HepG2 (cell line): ENCODE data around the gene DAPK3. TPM values are rescaled to one million over a fixed set of nuclear protein-coding genes. Genes with fewer than 3 reads are reported as not detected.

Source experiments
- ATM ChIP-seq: fragments of 450-650 bp; IDR thresholded peaks from 2 replicates; pipeline ENCODE4 v1.7.1; 2017; ENCODE audit warnings: mild to moderate bottlenecking, borderline replicate concordance
- DRAP1 ChIP-seq: IDR thresholded peaks from 2 replicates; pipeline ENCODE4 v1.6.1; 2016; ENCODE audit warnings: missing genetic modification reagents, missing compliant biosample characterization
- HHEX ChIP-seq: IDR thresholded peaks from 2 replicates; pipeline ENCODE4 v1.6.1; 2016; ENCODE audit warnings: control low read depth
- HNF1B ChIP-seq: sonication (generic); formaldehyde crosslinking; IDR thresholded peaks from 2 replicates; pipeline ENCODE4 v1.5.1; 2020; ENCODE audit warnings: mild to moderate bottlenecking, moderate library complexity, missing genetic modification reagents
- SOX5 ChIP-seq: IDR thresholded peaks from 2 replicates; pipeline ENCODE4 v1.6.1; 2016; ENCODE audit warnings: borderline replicate concordance
- TBL1XR1 ChIP-seq: fragments of 150-350 bp; IDR thresholded peaks from 2 replicates; pipeline ENCODE4 v1.6.1; 2014; ENCODE audit warnings: borderline replicate concordance, low read length; ENCODE audit not compliant: partially characterized antibody
- TERF1 ChIP-seq: sonication (generic); formaldehyde crosslinking; IDR thresholded peaks from 2 replicates; pipeline ENCODE4 v1.8.0; 2022; ENCODE audit warnings: mild to moderate bottlenecking, missing genetic modification reagents, moderate library complexity
- TOPORS ChIP-seq: sonication (generic); formaldehyde crosslinking; IDR thresholded peaks from 2 replicates; pipeline ENCODE4 v1.8.0; 2023; ENCODE audit warnings: mild to moderate bottlenecking, missing genetic modification reagents
- YEATS2 ChIP-seq: sonication (generic); formaldehyde crosslinking; IDR thresholded peaks from 2 replicates; pipeline ENCODE4 v1.4.0; 2020; ENCODE audit warnings: missing genetic modification reagents, borderline replicate concordance
- ZMAT3 ChIP-seq: sonication (generic); formaldehyde crosslinking; conservative IDR thresholded peaks from 2 replicates; pipeline ENCODE4 v1.7.0; 2021; ENCODE audit warnings: missing genetic modification reagents
- ZNF10 ChIP-seq: sonication (generic); formaldehyde crosslinking; IDR thresholded peaks from 2 replicates; pipeline ENCODE4 v1.4.0; 2020; ENCODE audit warnings: mild to moderate bottlenecking, low read depth, missing genetic modification reagents, borderline replicate concordance
- ZNF234 ChIP-seq: sonication (generic); formaldehyde crosslinking; conservative IDR thresholded peaks from 2 replicates; pipeline ENCODE4 v1.5.1; 2020; ENCODE audit warnings: mild to moderate bottlenecking, missing genetic modification reagents
- ZNF317 ChIP-seq: sonication (generic); formaldehyde crosslinking; IDR thresholded peaks from 2 replicates; pipeline ENCODE4 v1.5.0; 2020; ENCODE audit warnings: mild to moderate bottlenecking, missing genetic modification reagents
- ZNF383 ChIP-seq: sonication (generic); formaldehyde crosslinking; IDR thresholded peaks from 2 replicates; pipeline ENCODE4 v1.4.0; 2020; ENCODE audit warnings: missing genetic modification reagents, mild to moderate bottlenecking, borderline replicate concordance
- ZNF75D ChIP-seq: sonication (generic); formaldehyde crosslinking; IDR thresholded peaks from 2 replicates; pipeline ENCODE4 v1.8.1; 2023; ENCODE audit warnings: missing genetic modification reagents, mild to moderate bottlenecking, borderline replicate concordance
- ZNF839 ChIP-seq: sonication (generic); formaldehyde crosslinking; IDR thresholded peaks from 2 replicates; pipeline ENCODE4 v1.4.0; 2020; ENCODE audit warnings: missing genetic modification reagents, mild to moderate bottlenecking, borderline replicate concordance
- polyA plus RNA-seq, 8 experiments: library from polyadenylated mRNA; depleted of rRNA in 3 of 8; stranded (reverse) in 7 of 8; unstranded in 1 of 8; fragments of >200 nt; fragmentation: Illumina TruSeq in 4 of 8; extraction: Trizol in 4 of 8; gene quantifications; 2 replicates each; pipeline versions ENCODE4 v1.2.1 to v1.2.3, GENCODE V29; 2011 to 2016; ENCODE audit warnings: low read depth in 4 of 8, missing spikeins in 1 of 8, mixed read lengths in 1 of 8; ENCODE audit not compliant: insufficient read depth in 1 of 8
- total RNA-seq, 5 experiments: library from RNA; depleted of rRNA; stranded (reverse); fragments of >200 nt; fragmentation: Illumina TruSeq; extraction: Trizol; gene quantifications; 2 replicates each; pipeline ENCODE4 v1.2.3, GENCODE V29; 2016; ENCODE audit warnings: low read depth in 1 of 5
- TF ChIP-seq, protein P1 (sequence below): sonication (generic); formaldehyde crosslinking; IDR thresholded peaks from 2 replicates; pipeline ENCODE4 v1.8.0; 2022; ENCODE audit warnings: missing genetic modification reagents, mild to moderate bottlenecking, inconsistent platforms, borderline replicate concordance
- TF ChIP-seq, protein P2 (sequence below), 2 experiments: sonication (generic) in 1 of 2; formaldehyde crosslinking in 1 of 2; IDR thresholded peaks; 2 replicates each; pipeline versions ENCODE4 v1.6.1 to v1.9.0; 2014 to 2022; ENCODE audit warnings: antibody characterized with exemption in 1 of 2, borderline replicate concordance in 1 of 2, inconsistent platforms in 1 of 2, low read depth in 1 of 2, missing genetic modification reagents in 1 of 2

Gene DAPK3
- total and polyA plus RNA-seq, 2 of the 13 experiments (the other 11 are each of a cell fraction or from before 2014, with no cell fraction given) = 30.5 to 37.3 TPM

- TF ChIP-seq HNF1B (CRISPR knock-in tag) (no peak; the same call in none of the 2 replicates), SOX5 (CRISPR knock-in tag) (peak; percentile 41; the same call in 1 of the 2 replicates), TOPORS (peak; percentile 94), YEATS2 (CRISPR knock-in tag) (peak; percentile 100), ZMAT3 (peak; percentile 96), DRAP1 (CRISPR knock-in tag) (peak; percentile 93), ZNF317 (CRISPR knock-in tag) (no peak), TBL1XR1 (peak; percentile 72), ATM (no peak), ZNF234 (CRISPR knock-in tag) (no peak), TERF1 (CRISPR knock-in tag) (no peak), ZNF10 (CRISPR knock-in tag) (no peak), ZNF75D (CRISPR knock-in tag) (no peak), HHEX (no peak), ZNF383 (CRISPR knock-in tag) (no peak), ZNF839 (peak; percentile 86; the same call in 1 of the 2 replicates)
- TF ChIP-seq, protein P1, sequence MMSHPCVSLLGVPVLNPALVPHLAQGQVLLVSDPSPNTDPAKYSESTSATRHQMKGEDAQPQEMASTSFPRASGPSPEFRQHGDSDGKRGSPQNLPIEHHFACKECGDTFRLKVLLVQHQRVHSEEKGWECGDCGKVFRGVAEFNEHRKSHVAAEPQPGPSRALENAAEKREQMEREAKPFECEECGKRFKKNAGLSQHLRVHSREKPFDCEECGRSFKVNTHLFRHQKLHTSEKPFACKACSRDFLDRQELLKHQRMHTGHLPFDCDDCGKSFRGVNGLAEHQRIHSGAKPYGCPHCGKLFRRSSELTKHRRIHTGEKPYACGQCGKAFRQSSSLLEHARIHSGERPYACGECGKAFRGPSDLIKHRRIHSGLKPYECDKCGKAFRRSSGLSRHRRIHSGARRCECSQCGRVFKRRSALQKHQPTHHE (CRISPR knock-in tag) = peak; percentile 77; the same call in 1 of the 2 replicates
- TF ChIP-seq, protein P2, sequence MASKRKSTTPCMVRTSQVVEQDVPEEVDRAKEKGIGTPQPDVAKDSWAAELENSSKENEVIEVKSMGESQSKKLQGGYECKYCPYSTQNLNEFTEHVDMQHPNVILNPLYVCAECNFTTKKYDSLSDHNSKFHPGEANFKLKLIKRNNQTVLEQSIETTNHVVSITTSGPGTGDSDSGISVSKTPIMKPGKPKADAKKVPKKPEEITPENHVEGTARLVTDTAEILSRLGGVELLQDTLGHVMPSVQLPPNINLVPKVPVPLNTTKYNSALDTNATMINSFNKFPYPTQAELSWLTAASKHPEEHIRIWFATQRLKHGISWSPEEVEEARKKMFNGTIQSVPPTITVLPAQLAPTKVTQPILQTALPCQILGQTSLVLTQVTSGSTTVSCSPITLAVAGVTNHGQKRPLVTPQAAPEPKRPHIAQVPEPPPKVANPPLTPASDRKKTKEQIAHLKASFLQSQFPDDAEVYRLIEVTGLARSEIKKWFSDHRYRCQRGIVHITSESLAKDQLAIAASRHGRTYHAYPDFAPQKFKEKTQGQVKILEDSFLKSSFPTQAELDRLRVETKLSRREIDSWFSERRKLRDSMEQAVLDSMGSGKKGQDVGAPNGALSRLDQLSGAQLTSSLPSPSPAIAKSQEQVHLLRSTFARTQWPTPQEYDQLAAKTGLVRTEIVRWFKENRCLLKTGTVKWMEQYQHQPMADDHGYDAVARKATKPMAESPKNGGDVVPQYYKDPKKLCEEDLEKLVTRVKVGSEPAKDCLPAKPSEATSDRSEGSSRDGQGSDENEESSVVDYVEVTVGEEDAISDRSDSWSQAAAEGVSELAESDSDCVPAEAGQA (IDR thresholded peaks at IDR 0.05; ENCODE audit: low read depth) = peak; percentile 75
- TF ChIP-seq, protein P2 (CRISPR knock-in tag; IDR thresholded peaks at IDR 0.05; ENCODE audit: borderline replicate concordance) = peak; percentile 80; the same call in 1 of the 2 replicates
Observed at GRCh38 chr19:3984908-3985642, 14.2 kb upstream of the DAPK3 start, which contains the start of gene EEF2 (continued).
